H4 (cell line): ENCODE results near the gene SLC25A13. TPM values are rescaled to one million over a fixed set of nuclear protein-coding genes. Genes with fewer than 3 reads are reported as not detected.

Experiments
- DNase-seq: peaks from one replicate; pipeline ENCODE4 v3.0.0-alpha.2; 2015; ENCODE audit warnings: low spot score
- total RNA-seq: library from RNA; depleted of rRNA; stranded (reverse); fragments of >200 nt; shearing (Covaris generic); gene quantifications from 2 replicates; pipeline ENCODE4 v1.2.3, GENCODE V29; 2014

SLC25A13 gene
- total RNA-seq, 1 experiment from 2014 or later: 61.1 TPM

DNA sequence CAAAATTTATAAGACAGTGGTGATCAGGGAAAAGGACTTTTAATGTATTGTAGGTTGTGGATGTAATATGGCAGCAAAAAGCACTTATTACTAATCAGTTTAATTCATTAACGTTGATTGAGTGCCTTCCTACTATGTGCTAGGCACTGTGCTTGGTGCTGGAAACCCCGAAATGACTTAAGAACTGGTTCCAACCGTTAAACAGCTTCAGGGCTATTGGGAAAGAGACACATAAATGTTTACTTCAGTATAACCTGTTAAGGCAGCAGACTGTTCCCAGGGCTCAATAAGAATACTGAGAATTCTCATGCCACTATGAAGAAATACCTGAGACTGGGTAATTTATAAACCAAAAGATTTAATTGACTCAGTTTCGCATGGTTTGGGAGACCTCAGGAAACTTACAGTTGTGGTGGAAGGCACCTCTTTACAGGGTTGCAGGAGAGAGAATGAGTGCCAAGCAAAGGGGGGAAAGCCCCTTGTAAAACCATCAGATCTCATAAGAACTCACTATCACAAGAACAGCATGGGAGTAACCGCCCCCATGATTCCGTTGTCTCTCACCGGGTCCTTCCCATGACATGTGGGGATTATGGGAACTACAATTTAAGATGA is 1.1 kb upstream of the SLC25A13 start:
- no peak for DNase-seq

DNA sequence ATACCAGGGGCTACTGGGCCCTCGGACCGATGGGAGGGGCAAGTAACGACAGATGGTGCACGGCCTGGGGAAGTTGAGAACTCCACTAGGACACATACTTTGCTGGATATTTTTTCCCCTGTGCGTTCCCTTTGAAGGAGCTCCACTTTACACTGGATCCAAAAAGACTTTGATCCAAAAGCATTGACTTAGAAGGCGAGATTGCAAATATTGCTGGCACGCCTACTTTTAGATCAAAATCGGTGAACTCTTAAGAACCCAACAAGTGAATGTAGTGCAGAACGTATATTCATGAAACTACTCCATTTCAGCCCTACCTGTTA is 436 bp upstream of the SLC25A13 start:
- no peak for DNase-seq

DNA sequence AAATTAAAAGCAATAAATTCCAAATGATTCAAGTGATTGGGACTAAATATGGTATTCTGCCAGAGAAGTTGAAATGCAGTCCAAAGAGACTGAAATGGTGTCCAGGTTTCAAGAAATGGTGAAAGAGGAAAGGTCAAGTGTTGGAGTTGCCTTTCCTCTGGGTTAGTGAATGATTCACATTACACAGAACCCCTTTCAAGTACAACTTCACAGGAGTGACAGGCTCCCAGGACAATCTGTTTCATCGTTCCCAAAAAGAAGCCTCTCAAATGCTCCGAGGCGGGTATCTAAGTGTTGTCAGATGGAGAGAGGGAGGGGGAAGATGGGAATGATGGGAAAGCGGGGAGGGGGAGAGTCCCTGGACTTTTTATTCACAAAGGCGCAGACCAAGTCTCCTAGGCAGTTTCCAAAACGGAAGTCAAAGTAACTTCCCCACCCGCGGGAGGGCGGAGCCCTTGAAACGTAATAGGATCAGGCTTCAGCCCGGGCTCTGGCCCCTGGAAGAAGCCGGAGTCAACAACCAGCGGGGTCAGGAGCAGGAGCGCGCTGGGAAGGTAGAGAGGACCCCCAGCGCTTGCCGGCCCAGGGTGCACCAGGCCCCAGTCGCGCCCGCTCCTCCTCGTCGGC is 754 bp downstream of the SLC25A13 start:
- DNase-seq: peak; percentile 84

DNA sequence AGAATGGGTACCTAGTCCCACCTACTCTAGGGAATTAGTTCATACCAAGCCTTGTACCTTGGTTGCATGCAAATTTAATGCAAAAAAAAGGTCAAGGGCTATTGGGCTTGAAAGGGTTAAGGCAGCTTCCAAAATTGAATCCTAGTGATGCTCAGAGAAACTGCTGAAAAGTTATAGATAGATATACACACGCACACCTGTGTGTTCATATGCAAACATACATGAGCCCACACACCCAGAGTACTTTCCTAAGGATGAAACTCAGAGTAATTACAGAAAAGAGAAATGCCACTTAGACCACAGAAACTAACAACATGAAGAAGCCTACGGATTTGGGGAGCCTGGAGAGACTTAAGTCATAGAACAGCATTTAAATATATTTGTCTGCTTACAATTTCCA is 1.5 kb downstream of the SLC25A13 start:
- no peak for DNase-seq

DNA sequence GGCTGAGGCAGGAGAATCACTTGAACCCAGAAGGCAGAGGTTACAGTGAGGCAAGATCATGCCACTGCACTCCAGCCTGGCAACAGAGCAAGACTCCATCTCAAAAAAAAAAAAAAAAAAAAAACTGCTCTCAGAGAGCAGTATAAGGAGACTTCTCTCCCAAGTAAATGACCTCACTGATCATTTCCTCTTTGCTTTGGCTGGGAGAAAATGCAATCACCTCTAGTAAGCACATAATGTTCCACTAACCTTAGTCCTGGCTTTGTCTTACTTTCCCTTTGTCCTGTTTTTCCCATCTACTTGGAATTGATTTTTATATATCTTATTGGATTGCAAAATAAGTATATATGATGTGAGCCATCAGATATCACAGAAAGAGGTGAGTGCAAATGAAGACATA is 2.5 kb downstream of the SLC25A13 start:
- no peak for DNase-seq

DNA sequence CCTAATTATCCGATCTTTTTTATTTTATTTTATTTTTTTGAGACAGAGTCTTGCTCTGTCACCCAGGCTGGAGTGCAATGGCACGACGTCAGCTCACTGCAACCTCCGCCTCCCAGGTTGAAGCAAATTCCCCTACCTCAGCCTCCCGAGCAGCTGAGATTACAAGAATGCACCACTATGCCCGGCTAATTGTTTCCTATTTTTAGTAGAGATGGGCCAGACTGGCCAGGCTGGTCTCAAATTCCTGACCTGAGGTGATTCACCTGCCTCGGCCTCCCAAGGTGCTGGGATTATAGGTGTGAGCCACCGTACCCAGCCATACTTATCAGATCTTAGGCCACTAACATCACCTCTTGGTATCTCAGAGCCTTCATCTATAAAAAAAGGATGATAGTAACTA is 4.9 kb downstream of the SLC25A13 start:
- DNase-seq: no peak

DNA sequence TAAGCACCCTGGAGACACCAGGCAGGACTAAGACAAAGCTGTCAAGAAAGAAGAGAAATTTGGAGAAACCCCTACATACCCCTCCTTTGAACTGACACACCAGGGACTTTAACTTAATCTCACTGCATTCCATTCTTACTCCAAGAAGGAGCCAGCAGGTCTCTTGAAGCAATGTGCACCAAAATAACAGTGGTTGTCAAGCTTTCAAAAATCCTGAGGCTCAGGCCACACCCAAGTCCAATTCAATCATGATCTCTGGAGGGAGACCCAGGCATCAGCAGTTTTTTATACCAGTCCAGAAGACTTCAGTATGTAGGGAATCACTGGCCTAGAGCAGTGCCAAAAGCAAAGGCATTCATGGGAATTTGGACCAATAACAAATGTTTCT is 6.8 kb downstream of the SLC25A13 start:
- no peak for DNase-seq

DNA sequence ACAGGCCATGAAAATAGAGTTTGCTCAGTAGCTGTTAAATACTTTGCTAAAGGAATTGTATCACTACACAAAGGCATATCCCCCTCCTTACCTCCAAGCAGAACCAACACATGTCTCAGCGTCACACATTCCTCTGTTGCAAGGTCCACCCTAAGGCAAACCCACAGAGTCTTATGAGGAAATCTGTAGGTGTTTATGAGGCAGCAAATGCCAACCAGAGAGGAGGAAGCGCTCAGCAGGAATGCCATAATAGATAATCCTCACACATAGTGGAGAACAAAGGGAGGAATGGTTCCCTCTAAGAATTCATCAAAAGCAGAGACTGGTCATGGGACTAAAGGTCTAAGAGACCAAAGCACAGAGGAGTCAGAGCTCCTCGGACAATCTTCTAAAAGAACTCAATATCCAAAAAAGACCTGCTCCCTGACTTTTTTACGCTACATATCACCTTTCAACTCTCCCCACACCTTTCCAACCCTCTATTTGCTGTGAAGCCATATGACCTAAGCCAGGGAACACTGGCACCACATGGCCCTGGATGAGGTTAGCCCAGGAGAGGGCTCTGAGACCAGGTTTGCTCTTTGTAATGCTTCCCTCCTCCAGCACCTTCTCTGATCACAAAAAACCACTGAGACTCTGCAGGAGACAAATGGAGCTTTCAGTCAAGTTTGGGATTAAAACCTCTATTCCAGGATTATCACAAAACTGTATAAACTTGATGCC is 7.3 kb downstream of the SLC25A13 start:
- DNase-seq: peak; percentile 62

DNA sequence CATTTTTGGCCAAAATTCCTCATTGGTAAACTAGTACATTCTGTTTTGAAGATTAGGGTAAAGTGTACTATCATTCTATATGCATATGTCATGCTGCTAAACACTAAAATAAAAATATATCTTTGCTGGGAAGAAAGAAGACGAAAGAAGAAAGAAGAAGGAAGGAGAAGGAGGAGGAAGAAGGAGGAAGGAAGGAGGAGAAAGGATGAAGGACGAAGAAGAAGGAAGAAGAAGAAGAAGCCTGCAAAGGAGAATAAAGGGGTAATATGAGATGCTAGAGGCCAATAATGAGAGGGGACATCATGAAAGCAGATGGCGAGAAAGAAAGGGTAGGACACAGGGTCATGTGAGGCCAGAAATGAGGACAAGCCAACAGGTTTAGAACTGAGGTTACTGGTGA is 8.0 kb downstream of the SLC25A13 start:
- no peak for DNase-seq

DNA sequence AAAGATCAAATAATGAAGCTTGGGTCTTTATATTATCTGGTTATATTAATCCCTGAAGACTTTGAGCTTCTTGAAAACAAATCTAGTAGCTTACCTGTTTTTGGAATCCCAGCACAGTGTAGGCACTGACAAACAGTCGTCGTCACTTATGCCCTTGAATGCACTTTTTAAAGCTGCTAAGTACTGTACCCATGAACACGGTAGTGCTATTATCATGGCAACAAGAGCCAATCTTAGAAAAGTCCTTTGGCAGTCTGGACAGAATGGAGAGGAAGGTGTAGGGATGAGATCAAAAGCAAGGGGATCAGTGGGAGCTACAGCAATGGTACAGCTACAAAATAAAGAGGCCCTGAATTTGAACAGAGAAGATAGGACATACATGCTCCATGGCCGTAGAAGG is 9.4 kb downstream of the SLC25A13 start:
- DNase-seq: no peak

DNA sequence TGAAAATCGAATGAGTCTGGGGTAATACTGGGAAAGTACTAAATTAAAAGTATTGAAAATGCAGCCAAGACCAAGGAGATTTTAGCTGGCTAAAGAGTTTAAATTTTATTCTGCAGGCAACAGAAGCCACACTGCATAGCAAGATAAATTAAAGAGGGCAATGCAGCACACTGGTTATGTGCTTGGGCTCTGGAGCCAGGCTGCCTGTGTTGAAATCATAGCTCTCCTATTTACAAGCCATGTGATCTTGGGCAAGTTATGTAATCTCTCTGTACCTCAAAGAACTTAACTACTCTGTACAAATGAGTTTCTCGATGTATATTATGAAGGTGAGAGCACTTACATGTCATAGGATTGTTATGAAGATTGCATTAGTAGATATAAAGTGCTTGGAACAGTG is 9.9 kb downstream of the SLC25A13 start:
- DNase-seq: peak; percentile 50

DNA sequence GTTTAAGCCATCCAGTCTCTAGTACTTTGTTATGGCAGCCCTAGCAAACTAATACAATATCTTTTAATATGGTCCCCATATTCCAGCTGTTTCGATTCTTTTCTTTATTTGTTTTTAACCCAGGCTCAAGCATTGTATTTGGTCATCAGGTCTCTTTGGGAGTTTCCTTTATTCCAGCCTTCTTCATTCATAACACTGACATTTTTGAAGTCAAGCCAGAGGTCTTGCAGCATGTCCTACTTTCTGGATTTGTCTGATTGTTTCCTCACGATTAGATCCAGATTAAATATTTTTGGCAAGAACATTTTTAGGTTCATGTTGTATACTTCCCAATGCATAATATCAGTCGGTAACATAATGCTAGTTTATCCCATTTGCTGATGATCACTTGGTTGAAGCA is 11.8 kb downstream of the SLC25A13 start:
- DNase-seq: no peak

DNA sequence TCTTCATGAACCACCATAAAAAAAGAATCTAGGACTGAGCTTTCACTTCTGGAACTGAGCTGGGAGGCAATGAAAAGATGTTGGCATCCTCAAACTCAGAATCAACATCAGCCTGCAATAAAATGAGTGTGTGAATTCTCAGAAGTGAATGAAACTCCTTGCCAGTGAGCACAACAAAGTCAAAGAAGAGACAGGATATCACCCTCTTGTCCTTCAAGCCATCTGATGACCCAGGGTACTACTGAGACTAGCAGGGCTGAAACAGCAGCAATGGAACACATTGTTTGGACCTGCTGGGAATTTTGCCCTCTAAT is 13.0 kb downstream of the SLC25A13 start:
- no peak for DNase-seq

DNA sequence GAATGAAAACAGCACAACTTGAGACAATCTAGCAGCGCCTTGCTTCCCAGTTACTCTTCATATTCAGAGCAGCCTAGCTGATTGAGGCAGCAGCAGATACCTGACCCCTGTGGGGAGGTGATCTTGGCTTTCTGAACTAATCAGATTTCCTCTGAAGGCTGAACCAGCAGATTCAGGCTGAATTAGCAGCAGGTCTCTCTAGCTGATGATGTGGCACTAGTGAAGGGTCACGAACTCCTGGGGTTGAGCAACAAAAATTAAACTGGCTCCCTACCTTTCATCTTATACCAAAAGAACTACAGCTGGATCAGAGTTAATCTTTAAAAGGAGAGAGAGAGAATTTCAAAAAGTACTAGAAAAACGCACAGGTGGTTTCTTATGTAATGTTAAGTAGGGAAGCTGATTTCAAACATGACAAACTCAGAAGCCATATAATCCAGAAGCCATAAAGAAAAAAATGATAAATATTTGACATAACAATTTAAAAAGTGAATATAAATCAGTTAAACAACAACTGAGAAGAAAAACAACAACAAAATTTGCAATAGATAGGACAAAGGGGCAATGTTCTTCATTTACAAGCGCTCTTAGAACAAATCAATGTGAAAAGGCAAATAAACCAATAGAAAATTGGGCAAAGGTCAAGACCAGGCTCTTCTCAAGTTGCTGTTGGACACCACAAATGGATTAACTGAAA is 13.5 kb downstream of the SLC25A13 start:
- DNase-seq: no peak

DNA sequence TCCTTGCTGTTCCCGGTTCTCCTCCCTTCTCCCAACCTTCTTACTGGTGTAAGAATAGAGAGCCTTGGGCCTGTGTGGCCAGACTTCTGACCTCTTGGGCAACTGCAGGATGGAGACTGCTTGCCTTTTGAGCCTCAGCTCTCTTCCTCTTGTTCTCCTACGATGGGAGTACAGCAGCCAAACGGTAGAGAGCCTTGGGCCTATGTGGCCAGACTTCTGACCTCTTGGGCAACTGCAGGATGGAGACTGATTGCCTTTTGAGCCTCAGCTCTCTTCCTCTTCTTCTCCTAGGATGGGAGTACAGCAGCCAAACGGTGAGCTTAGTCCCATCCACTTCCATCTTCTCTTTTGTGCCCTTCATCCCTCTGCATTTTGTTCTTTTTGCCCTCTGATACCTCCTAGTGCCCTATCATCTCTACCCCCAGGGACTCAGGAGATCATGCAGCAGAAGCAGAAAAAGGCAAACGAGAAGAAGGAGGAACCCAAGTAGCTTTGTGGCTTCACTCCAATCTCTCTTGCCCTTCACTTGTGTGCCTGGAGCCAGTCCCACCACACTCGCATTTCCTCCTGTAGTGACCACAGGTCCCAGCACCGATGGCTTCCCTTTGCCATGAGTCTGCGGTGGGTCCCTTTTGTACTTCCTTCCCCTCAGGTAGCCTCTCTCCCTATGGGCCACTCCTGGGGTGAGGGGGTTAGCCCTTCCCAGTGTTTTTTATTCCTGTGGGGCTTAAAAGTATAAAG is 15.3 kb downstream of the SLC25A13 start:
- DNase-seq: no peak

DNA sequence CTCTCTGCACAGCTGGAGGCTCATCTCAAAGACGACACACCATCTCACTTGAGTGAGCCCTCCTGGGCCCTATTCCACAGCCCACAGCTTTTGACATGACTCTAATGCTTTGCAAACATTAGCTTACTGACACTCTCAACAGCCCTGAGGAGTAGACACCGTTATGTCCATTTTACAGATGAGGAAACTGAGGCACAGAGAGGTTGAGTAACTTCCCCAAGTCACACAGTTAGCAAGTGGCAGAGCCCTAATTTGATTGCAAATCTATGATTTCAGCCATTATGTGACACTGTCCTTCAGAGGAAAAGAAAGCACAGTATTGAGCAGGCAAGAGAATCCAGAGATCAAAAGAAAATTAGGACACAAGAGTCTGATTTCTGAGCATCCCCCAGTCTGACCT is 16.0 kb downstream of the SLC25A13 start:
- no peak for DNase-seq

DNA sequence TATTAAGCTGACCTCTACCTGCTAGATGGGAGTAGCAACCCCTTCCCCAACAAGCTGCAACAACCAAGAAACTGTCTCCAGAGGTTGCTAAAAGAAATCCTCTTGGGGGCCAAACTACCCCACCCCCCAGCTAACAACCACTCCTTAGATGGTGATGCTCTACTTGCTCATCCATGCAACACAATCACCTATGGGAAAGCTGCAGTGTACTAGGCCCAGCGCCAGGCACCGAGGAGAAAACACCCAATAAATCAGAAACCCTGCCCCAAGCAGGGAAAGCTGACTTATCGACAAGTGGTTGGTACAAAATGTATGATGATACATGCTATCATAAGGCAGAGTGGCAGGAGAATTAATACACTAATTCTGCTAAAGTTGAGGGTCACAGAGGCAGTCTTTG is 17.3 kb downstream of the SLC25A13 start:
- peak; percentile 41 for DNase-seq

DNA sequence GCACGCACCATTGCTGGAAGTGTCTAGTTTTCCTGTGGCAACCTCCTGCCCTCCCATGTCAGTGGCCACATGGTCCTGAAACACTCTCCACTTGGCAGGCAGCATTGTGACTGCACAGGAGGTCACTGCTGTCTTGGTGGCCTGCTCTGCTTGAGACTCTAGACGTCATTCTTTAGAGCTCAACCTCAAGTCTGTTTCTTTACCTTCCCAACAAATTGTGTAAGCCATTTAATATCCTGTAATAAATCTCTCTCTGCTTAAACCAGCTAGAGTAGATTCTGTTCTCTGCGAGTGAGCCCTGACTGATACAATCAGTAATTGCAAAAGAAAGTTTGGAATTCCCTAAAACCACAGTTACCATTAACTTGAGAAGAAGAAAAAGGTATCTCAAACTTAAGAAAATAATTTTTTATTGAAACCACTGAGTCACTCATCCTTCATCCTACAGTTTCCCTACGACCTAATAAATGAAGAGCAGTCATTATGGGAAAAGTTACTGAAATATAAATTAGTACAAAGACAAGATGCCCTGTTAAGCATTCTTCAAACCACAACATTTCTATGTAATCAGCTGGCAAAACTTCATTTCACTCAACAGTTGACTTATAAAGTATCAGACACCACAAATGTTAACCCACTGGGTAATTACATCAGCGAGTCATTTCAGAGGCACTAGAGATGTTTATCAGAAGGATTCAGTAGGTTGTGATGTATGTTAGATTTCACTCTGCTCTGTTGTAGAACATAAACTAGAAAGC is 18.0 kb downstream of the SLC25A13 start:
- DNase-seq: peak; percentile 100

DNA sequence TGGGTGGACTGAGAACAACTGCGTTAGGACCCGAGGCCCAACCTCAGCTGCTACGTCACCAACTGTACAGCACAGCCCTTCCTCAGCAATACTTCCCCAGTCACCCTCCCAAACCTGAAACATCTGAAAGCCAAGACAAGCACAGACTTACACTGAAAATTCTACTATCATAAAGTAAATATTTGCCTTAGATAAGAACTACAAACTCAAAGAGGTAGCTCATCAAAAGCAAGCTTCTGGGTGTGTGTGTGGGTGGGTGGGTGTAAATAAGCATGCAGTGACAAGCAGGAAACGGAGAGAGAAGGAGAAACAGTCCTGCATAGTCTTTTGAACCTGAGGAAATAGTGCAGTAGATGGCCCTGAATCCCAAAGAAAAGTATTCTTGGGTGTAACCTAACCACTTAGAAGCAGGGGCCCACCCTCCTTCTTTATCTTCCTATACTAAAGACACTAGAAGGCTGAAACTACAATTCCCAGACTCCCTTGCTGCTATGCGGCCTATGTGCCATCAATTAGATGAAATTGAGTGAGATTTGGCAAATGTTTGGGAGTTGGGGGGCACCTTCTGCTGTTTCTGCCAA is 18.7 kb downstream of the SLC25A13 start:
- no peak for DNase-seq

DNA sequence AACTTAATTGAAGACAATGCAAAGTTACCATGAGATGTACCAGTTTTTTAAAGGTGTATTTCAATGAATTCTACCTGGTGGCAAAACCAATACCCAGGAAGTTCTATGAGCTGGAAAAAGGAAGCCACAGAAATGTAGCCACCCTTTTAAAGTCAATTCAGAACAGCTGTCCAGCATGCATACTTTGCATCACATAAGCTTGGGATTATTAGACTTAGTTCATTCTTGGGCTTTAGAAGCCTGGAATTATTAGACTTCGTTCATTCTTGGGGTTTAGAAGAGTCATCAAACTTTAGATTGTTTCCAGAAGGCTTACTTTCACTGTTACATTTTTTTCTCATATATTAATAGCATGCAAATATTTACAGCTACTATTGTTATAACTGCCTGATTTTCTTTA is 20.9 kb downstream of the SLC25A13 start:
- DNase-seq: no peak

DNA sequence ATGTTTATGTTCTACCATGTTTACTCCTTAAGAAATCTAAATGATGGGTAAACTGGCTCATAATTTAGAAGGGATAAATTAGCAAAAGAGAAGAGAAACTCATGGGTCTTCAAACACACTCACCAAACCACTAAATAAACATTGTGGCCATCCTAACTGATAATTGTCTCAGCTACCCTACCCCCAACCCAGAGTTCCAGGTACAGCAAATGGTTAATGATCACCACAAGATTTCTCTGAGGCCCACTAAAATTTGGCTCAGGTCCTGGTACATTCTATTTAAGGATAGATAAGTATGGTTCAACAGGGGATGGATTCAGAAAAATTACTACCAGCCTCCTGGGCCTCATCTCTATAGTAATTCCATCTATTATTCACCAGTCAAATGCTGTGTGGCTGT is 21.4 kb downstream of the SLC25A13 start:
- no peak for DNase-seq
